Regular cardiac myocyte (primary cell): ENCODE data around the gene ELMO1. TPM values are rescaled to one million over a fixed set of nuclear protein-coding genes. Genes with fewer than 3 reads are reported as not detected.

Experiments used
- total RNA-seq: library from RNA; depleted of rRNA; stranded (reverse); fragments of >200 nt; gene quantifications from 2 replicates; pipeline ENCODE4 v1.2.3, GENCODE V29; 2014

ELMO1 gene, protein sequence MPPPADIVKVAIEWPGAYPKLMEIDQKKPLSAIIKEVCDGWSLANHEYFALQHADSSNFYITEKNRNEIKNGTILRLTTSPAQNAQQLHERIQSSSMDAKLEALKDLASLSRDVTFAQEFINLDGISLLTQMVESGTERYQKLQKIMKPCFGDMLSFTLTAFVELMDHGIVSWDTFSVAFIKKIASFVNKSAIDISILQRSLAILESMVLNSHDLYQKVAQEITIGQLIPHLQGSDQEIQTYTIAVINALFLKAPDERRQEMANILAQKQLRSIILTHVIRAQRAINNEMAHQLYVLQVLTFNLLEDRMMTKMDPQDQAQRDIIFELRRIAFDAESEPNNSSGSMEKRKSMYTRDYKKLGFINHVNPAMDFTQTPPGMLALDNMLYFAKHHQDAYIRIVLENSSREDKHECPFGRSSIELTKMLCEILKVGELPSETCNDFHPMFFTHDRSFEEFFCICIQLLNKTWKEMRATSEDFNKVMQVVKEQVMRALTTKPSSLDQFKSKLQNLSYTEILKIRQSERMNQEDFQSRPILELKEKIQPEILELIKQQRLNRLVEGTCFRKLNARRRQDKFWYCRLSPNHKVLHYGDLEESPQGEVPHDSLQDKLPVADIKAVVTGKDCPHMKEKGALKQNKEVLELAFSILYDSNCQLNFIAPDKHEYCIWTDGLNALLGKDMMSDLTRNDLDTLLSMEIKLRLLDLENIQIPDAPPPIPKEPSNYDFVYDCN
- total RNA-seq = 0.28 and 0.38 TPM in 2 replicates

GRCh38 chr7:37448636-37449361 is at the start of gene ELMO1:
TSS of gene ELMO1 (minus strand) at chr7:37448864. CDS start at chr7:37342690, 106,174 bp downstream.

Other genes starting within 250 kb of the ELMO1 start
- not detected in 2 replicates for gene GPR141, start 234.9 kb upstream of the ELMO1 start, total RNA-seq